Tibial artery (tissue), 4 donors: ENCODE data around the gene DOK6.
"Not testable (repeated sequence)": the region's sequence is repeated elsewhere in the genome, so short reads cannot be mapped to it uniquely, and the experiment has no call there.

ENCODE experiments used
- DNase-seq, 2 donors: peaks; one replicate each; pipeline ENCODE4 v3.0.0-alpha.2; 2019
- H3K27ac ChIP-seq, 2 donors: fragments of 200-600 bp; sonication (generic) in 1 of 2; 1 replicate in 1 of 2; 2 replicates in 1 of 2; pipeline ENCODE4 v1.5.1; 2018 to 2019; ENCODE audit warnings: mild to moderate bottlenecking in 1 of 2
- H3K27me3 ChIP-seq, 2 donors: fragments of 200-600 bp; sonication (generic) in 1 of 2; one replicate each; pipeline versions ENCODE4 v1.5.1 to v1.6.0; 2016 to 2019
- H3K36me3 ChIP-seq, 3 donors: fragments of 200-600 bp; sonication (generic) in 2 of 3; one replicate each; pipeline ENCODE4 v1.5.1; 2016 to 2019; ENCODE audit warnings: mild to moderate bottlenecking in 2 of 3
- H3K4me1 ChIP-seq, 4 donors: fragments of 200-600 bp; sonication (generic) in 2 of 4; 1 replicate in 3 of 4; 2 replicates in 1 of 4; pipeline ENCODE4 v1.5.1; 2016 to 2019
- H3K4me3 ChIP-seq, 2 donors: fragments of 200-600 bp; sonication (generic) in 1 of 2; 1 replicate in 1 of 2; 2 replicates in 1 of 2; pipeline ENCODE4 v1.5.1; 2018 to 2019; ENCODE audit warnings: mild to moderate bottlenecking in 2 of 2
- H3K9me3 ChIP-seq, 3 donors: fragments of 200-600 bp; sonication (generic) in 1 of 3; one replicate each; pipeline ENCODE4 v1.5.1; 2016 to 2019
- CTCF ChIP-seq, 2 experiments: fragments of 200-600 bp in 1 of 2; fragments of 450-650 bp in 1 of 2; IDR thresholded peaks; one replicate each; pipeline ENCODE4 v1.5.1; 2017 to 2019; ENCODE audit warnings: antibody characterized with exemption in 2 of 2, mild to moderate bottlenecking in 1 of 2, moderate library complexity in 1 of 2
- intact Hi-C: fragments of 100-400 bp; cut with DNase I; formaldehyde crosslinking; loops from one replicate; pipeline ENCODE4 v1.15.0; 2023; ENCODE audit warnings: low total_unique reads

The DOK6 gene

GRCh38 chr18:69814861-69815385 is 414.2 kb downstream of the DOK6 start:
- no peak for DNase-seq
- Histone ChIP-seq H3K4me3 (no peak overlapping the region), H3K27me3 (no peaks in the 10 kb centered on the region), H3K4me1 (no peaks in the 10 kb centered on the region), H3K9me3 (peaks cover 0 to 1% (median 0%) of the 10 kb centered on the region in 3 donors), H3K36me3 (no peaks in the 10 kb centered on the region), H3K27ac (no peak overlapping the region)
- intact Hi-C loops, result no loop called here
- no peak for TF ChIP-seq CTCF (IDR thresholded peaks at IDR 0.05)

- Histone ChIP-seq H3K9me3 (peaks cover 0 to 5% (median 0%) of the 10 kb centered on the region in 3 donors), H3K36me3 (no peaks in the 10 kb centered on the region), H3K4me1 (no peaks in the 10 kb centered on the region), H3K27me3 (no peaks in the 10 kb centered on the region), H3K27ac (no peak overlapping the region), H3K4me3 (no peak overlapping the region)
- intact Hi-C loops, result no loop called here
- no peak for DNase-seq
- TF ChIP-seq CTCF (IDR thresholded peaks at IDR 0.05), result no peak
These were observed 416.8 kb downstream of the DOK6 start for GRCh38 chr18:69817335-69817940.

- H3K27me3 ChIP-seq, result no peaks in the 10 kb centered on the region
- intact Hi-C loops, result no loop called here
- no peak for TF ChIP-seq CTCF (IDR thresholded peaks at IDR 0.05)
- H3K9me3 ChIP-seq, result peaks cover 0 to 5% (median 0%) of the 10 kb centered on the region in 3 donors
- H3K4me1 ChIP-seq, result no peaks in the 10 kb centered on the region
- DNase-seq, result no peak
- no peaks in the 10 kb centered on the region for H3K36me3 ChIP-seq
- H3K27ac ChIP-seq, result no peak overlapping the region
- H3K4me3 ChIP-seq, result no peak overlapping the region
These were observed 418.8 kb downstream of the DOK6 start for GRCh38 chr18:69819460-69819859.

DNA sequence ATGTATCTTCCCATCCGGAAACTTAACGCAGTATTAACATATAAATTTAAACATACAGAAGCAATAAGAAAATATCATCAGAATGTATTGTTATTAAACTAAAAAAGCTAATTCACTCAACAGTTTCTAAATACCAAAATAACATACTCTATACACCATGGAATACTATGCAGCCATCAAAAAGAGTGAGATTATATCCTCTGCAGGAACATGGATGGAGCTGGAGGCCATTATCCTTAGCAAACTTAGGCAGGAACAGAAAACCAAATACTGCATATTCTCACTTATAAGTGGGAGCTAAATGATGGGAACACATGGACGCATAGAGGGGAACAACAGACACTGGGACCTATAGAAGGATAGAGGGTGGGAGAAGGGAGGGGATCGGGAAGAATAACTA is 419.9 kb downstream of the DOK6 start:
- Histone ChIP-seq H3K36me3 (no peaks in the 10 kb centered on the region), H3K4me3 (no peak overlapping the region), H3K27ac (no peak overlapping the region), H3K4me1 (no peaks in the 10 kb centered on the region), H3K9me3 (peaks cover 0 to 5% (median 0%) of the 10 kb centered on the region in 3 donors), H3K27me3 (no peaks in the 10 kb centered on the region)
- no peak for TF ChIP-seq CTCF (IDR thresholded peaks at IDR 0.05)
- no peak for DNase-seq
- intact Hi-C loops, result no loop called here

GRCh38 chr18:69830189-69830588 is 429.5 kb downstream of the DOK6 start:
- intact Hi-C loops, result no loop called here
- no peak overlapping the region for H3K4me3 ChIP-seq
- no peak for DNase-seq
- no peaks in the 10 kb centered on the region for H3K4me1 ChIP-seq
- TF ChIP-seq CTCF (IDR thresholded peaks at IDR 0.05), result no peak
- no peaks in the 10 kb centered on the region for H3K36me3 ChIP-seq
- H3K9me3 ChIP-seq, result no peaks in the 10 kb centered on the region
- no peaks in the 10 kb centered on the region for H3K27me3 ChIP-seq
- H3K27ac ChIP-seq, result no peak overlapping the region

DNA sequence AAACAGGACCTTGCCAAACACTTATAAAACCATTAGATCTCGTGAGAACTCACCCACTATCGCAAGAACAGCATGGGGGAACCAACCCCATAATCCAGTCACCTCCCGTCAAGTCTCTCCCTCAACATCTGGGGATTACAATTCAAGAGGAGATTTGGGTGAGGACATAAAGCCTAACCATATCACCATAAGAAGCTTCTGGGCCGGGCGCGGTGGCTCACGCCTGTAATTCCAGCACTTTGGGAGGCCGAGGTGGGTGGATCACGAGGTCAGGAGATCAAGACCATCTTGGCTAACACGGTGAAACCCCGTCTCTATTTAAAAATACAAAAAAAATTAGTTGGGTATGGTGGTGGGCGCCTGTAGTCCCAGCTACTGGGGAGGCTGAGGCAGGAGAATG is 434.3 kb downstream of the DOK6 start:
- H3K9me3 ChIP-seq, intact Hi-C loops, H3K27me3 ChIP-seq, DNase-seq, H3K27ac ChIP-seq, H3K4me1 ChIP-seq, H3K4me3 ChIP-seq, H3K36me3 ChIP-seq: not testable (repeated sequence)
